Loucy (cell line): ENCODE data around the gene UBTD2.

Experiments used
- H2AFZ ChIP-seq: fragments of 200-600 bp; sonication (generic); 2 replicates; pipeline ENCODE4 v1.6.0; 2016; ENCODE audit warnings: antibody characterized with exemption, mild to moderate bottlenecking, low read length, moderate library complexity
- H3F3A ChIP-seq: fragments of 200-600 bp; 2 replicates; pipeline ENCODE4 v1.6.0; 2016; ENCODE audit warnings: antibody characterized with exemption, low read depth, mild to moderate bottlenecking
- H3K27me3 ChIP-seq: fragments of 200-600 bp; sonication (generic); 2 replicates; pipeline ENCODE4 v1.6.1; 2014; ENCODE audit warnings: low read length, mild to moderate bottlenecking; ENCODE audit not compliant: insufficient read depth, poor library complexity, severe bottlenecking
- H3K36me3 ChIP-seq: fragments of 200-600 bp; sonication (generic); 2 replicates; pipeline ENCODE4 v1.6.1; 2016; ENCODE audit warnings: low read length; ENCODE audit not compliant: insufficient read depth
- H3K4me1 ChIP-seq: fragments of 200-600 bp; sonication (generic); 2 replicates; pipeline ENCODE4 v1.5.1; 2014; ENCODE audit warnings: low read length, mild to moderate bottlenecking; ENCODE audit not compliant: insufficient read depth, poor library complexity, severe bottlenecking
- H3K4me2 ChIP-seq: fragments of 200-600 bp; sonication (generic); 2 replicates; pipeline ENCODE4 v1.6.0; 2014; ENCODE audit warnings: antibody characterized with exemption, low read length, low read depth, mild to moderate bottlenecking; ENCODE audit not compliant: poor library complexity, severe bottlenecking
- H3K4me3 ChIP-seq: fragments of 200-600 bp; sonication (generic); 2 replicates; pipeline ENCODE4 v1.5.1; 2014; ENCODE audit warnings: low read length, mild to moderate bottlenecking, mixed read lengths; ENCODE audit not compliant: poor library complexity, severe bottlenecking
- H3K79me2 ChIP-seq: fragments of 200-600 bp; sonication (generic); 2 replicates; pipeline ENCODE4 v1.6.1; 2014; ENCODE audit warnings: low read length; ENCODE audit not compliant: insufficient read depth
- H3K9ac ChIP-seq: fragments of 200-600 bp; sonication (generic); 2 replicates; pipeline ENCODE4 v1.6.0; 2014; ENCODE audit warnings: mild to moderate bottlenecking, low read depth, low read length, moderate library complexity; ENCODE audit not compliant: poor library complexity, severe bottlenecking
- H3K9me2 ChIP-seq: fragments of 200-600 bp; sonication (generic); replicated peaks from 2 replicates; pipeline ENCODE4 v1.6.1; 2016; ENCODE audit warnings: low read depth, low read length, mixed read lengths
- H3K9me3 ChIP-seq: fragments of 200-600 bp; sonication (generic); 2 replicates; pipeline ENCODE4 v1.6.1; 2014; ENCODE audit warnings: mild to moderate bottlenecking, antibody characterized with exemption, low read length, low read depth; ENCODE audit not compliant: insufficient read depth
- H4K20me1 ChIP-seq: fragments of 200-600 bp; sonication (generic); 2 replicates; pipeline ENCODE4 v1.6.0; 2014; ENCODE audit warnings: antibody characterized with exemption, low read length, mild to moderate bottlenecking; ENCODE audit not compliant: insufficient read depth, poor library complexity, severe bottlenecking
- EZH2phosphoT487 ChIP-seq: fragments of 200-600 bp; IDR thresholded peaks from 2 replicates; pipeline ENCODE4 v1.6.1; 2018; ENCODE audit warnings: antibody characterized with exemption, mild to moderate bottlenecking, moderate library complexity, borderline replicate concordance
- TF ChIP-seq, protein P1 (sequence below): fragments of 200-600 bp; sonication (generic); conservative IDR thresholded peaks from 2 replicates; pipeline ENCODE4 v1.5.1; 2014; ENCODE audit warnings: mild to moderate bottlenecking, antibody characterized with exemption, low read length

UBTD2 gene

GRCh38 chr5:172252501-172252900 is 31.1 kb downstream of the UBTD2 start:
- no peaks in the 10 kb centered on the region for H4K20me1 ChIP-seq
- no peaks in the 10 kb centered on the region for H3K27me3 ChIP-seq
- no peak overlapping the region for H3K9ac ChIP-seq
- H3K9me3 ChIP-seq, result no peaks in the 10 kb centered on the region; the same call in 1 of the 2 replicates
- no peaks in the 10 kb centered on the region for H3F3A ChIP-seq
- no peaks in the 10 kb centered on the region for H3K4me1 ChIP-seq
- H3K36me3 ChIP-seq, result peaks cover 6% of the 10 kb centered on the region; the same call in 1 of the 2 replicates
- H3K9me2 ChIP-seq, result no peaks in the 10 kb centered on the region
- H3K79me2 ChIP-seq, result 0 out of 2 replicates have a peak, but pooled peaks cover 2% of the 10 kb centered on the region
- no peak overlapping the region for H2AFZ ChIP-seq
- no peak overlapping the region for H3K4me3 ChIP-seq
- TF ChIP-seq EZH2phosphoT487, result no peak
- TF ChIP-seq, protein P1, sequence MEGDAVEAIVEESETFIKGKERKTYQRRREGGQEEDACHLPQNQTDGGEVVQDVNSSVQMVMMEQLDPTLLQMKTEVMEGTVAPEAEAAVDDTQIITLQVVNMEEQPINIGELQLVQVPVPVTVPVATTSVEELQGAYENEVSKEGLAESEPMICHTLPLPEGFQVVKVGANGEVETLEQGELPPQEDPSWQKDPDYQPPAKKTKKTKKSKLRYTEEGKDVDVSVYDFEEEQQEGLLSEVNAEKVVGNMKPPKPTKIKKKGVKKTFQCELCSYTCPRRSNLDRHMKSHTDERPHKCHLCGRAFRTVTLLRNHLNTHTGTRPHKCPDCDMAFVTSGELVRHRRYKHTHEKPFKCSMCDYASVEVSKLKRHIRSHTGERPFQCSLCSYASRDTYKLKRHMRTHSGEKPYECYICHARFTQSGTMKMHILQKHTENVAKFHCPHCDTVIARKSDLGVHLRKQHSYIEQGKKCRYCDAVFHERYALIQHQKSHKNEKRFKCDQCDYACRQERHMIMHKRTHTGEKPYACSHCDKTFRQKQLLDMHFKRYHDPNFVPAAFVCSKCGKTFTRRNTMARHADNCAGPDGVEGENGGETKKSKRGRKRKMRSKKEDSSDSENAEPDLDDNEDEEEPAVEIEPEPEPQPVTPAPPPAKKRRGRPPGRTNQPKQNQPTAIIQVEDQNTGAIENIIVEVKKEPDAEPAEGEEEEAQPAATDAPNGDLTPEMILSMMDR, result no peak
- H3K4me2 ChIP-seq, result no peak overlapping the region

DNA sequence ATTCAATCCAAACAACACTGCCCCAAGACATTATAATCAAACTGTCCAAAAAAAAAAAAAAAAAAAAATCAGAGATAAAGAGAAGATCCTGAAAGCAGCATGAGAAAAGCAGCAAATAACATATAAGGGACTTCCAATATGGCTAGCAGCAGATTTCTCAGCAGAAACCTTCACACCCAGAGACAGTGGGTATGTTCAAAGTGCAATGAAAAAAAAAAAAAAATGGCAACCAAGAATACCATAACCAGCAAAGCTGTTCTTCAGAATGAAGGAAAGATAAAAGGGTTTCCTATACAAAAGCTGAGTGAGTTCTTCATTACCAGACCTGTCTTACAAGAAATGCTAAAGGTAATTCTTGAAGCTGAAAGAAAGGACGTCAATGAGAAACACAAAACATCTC is 32.1 kb downstream of the UBTD2 start:
- Histone ChIP-seq H3K36me3 (peaks cover 6% of the 10 kb centered on the region; the same call in 1 of the 2 replicates), H2AFZ (no peak overlapping the region), H3F3A (no peaks in the 10 kb centered on the region), H3K9me3 (no peaks in the 10 kb centered on the region; the same call in 1 of the 2 replicates), H3K9me2 (no peaks in the 10 kb centered on the region), H3K9ac (no peak overlapping the region), H3K4me1 (no peaks in the 10 kb centered on the region), H3K79me2 (peaks cover 7% of the 10 kb centered on the region; the same call in 1 of the 2 replicates), H3K27me3 (no peaks in the 10 kb centered on the region), H4K20me1 (no peaks in the 10 kb centered on the region), H3K4me2 (no peak overlapping the region), H3K4me3 (no peak overlapping the region)
- TF ChIP-seq EZH2phosphoT487, result no peak
- TF ChIP-seq, protein P1, result no peak

DNA sequence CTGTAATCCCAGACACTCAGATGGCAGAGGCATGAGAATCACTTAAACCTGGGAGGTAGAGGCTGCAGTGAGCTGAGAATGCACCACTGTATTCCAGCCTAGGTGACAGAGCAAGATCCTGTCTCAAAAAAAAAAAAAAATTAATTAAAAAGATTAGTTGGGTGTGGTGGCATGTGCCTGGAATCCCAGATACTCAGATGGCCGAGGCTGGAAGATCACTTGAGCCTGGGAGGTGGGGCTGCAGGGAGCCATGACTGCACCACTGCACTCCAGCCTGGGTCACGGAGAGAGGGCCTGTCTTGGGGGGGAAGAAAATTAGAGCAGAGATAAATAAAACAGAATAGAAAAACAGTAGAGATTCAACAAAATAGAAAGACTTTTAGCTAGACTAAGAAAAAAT is 34.9 kb downstream of the UBTD2 start:
- Histone ChIP-seq H3K9me3 (no peaks in the 10 kb centered on the region; the same call in 1 of the 2 replicates), H4K20me1 (no peaks in the 10 kb centered on the region), H3K4me3 (no peak overlapping the region), H3K79me2 (peaks cover 11% of the 10 kb centered on the region; the same call in 1 of the 2 replicates), H2AFZ (no peak overlapping the region), H3K36me3 (no peaks in the 10 kb centered on the region), H3K27me3 (no peaks in the 10 kb centered on the region), H3K4me1 (no peaks in the 10 kb centered on the region), H3K4me2 (no peak overlapping the region), H3K9me2 (no peaks in the 10 kb centered on the region), H3F3A (no peaks in the 10 kb centered on the region), H3K9ac (no peak overlapping the region)
- TF ChIP-seq EZH2phosphoT487, result no peak
- TF ChIP-seq, protein P1, result no peak
